Astrocyte (in vitro differentiated cells and primary cell): Measurements from ENCODE around the gene OASL.

Experiments
- EZH2 ChIP-seq: IDR thresholded peaks from 2 replicates; pipeline ENCODE4 v1.6.1; 2012; ENCODE audit warnings: mild to moderate bottlenecking, low read length, inconsistent platforms; ENCODE audit not compliant: insufficient read depth
- TF ChIP-seq, protein P1 (sequence below): IDR thresholded peaks from 2 replicates; pipeline ENCODE4 v1.5.1; 2011; ENCODE audit warnings: low read depth, mild to moderate bottlenecking, inconsistent platforms, low read length, moderate library complexity; ENCODE audit not compliant: insufficient read depth

DNA sequence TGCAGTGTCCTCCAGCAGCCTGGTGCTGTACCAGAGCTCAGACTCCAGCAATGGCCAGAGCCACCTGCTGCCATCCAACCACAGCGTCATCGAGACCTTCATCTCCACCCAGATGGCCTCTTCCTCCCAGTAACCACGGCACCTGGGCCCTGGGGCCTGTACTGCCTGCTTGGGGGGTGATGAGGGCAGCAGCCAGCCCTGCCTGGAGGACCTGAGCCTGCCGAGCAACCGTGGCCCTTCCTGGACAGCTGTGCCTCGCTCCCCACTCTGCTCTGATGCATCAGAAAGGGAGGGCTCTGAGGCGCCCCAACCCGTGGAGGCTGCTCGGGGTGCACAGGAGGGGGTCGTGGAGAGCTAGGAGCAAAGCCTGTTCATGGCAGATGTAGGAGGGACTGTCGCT is 38.0 kb downstream of the OASL start:
- TF ChIP-seq, protein P1, sequence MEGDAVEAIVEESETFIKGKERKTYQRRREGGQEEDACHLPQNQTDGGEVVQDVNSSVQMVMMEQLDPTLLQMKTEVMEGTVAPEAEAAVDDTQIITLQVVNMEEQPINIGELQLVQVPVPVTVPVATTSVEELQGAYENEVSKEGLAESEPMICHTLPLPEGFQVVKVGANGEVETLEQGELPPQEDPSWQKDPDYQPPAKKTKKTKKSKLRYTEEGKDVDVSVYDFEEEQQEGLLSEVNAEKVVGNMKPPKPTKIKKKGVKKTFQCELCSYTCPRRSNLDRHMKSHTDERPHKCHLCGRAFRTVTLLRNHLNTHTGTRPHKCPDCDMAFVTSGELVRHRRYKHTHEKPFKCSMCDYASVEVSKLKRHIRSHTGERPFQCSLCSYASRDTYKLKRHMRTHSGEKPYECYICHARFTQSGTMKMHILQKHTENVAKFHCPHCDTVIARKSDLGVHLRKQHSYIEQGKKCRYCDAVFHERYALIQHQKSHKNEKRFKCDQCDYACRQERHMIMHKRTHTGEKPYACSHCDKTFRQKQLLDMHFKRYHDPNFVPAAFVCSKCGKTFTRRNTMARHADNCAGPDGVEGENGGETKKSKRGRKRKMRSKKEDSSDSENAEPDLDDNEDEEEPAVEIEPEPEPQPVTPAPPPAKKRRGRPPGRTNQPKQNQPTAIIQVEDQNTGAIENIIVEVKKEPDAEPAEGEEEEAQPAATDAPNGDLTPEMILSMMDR = no peak
- no peak for TF ChIP-seq EZH2
